GM18517 (cell line): ENCODE data around the gene BEST1.
"Not testable (repeated sequence)": the region's sequence is repeated elsewhere in the genome, so short reads cannot be mapped to it uniquely, and the experiment has no call there.

ENCODE experiments used
- ATAC-seq: cut with Tn5 transposase; IDR thresholded peaks from one replicate; pipeline ENCODE4 v1.9.1; 2021; ENCODE audit warnings: mild to moderate bottlenecking, moderate library complexity; ENCODE audit not compliant: unreplicated experiment

The BEST1 gene

GRCh38 chr11:61975638-61976419 is 25.7 kb downstream of the BEST1 start:
- no peak for ATAC-seq

GRCh38 chr11:61976420-61976800 is 26.3 kb downstream of the BEST1 start:
- no peak for ATAC-seq

- ATAC-seq = no peak
Measured at GRCh38 chr11:61976813-61977475, 26.8 kb downstream of the BEST1 start.

GRCh38 chr11:61978703-61979661 is 28.8 kb downstream of the BEST1 start:
- no peak for ATAC-seq

GRCh38 chr11:61980783-61981541 is 30.8 kb downstream of the BEST1 start:
- ATAC-seq = no peak

GRCh38 chr11:61983419-61983818 is 33.3 kb downstream of the BEST1 start:
- ATAC-seq = no peak

- no peak for ATAC-seq
Measured at GRCh38 chr11:61985869-61986268, 35.7 kb downstream of the BEST1 start.

GRCh38 chr11:61994981-61995380 is 44.8 kb downstream of the BEST1 start:
- ATAC-seq = no peak

GRCh38 chr11:61996933-61997332 is 46.8 kb downstream of the BEST1 start:
- ATAC-seq = no peak

GRCh38 chr11:61999141-61999975 is 49.2 kb downstream of the BEST1 start:
- no peak for ATAC-seq

GRCh38 chr11:62000539-62001446 is 50.6 kb downstream of the BEST1 start:
- ATAC-seq = no peak

- no peak for ATAC-seq
Measured at GRCh38 chr11:62001450-62002191, 51.5 kb downstream of the BEST1 start.

GRCh38 chr11:62002283-62002682 is 52.1 kb downstream of the BEST1 start:
- ATAC-seq = not testable (repeated sequence)

GRCh38 chr11:62004473-62004872 is 54.3 kb downstream of the BEST1 start:
- no peak for ATAC-seq

- no peak for ATAC-seq
Measured at GRCh38 chr11:62008193-62008592, 58.0 kb downstream of the BEST1 start.

GRCh38 chr11:62010935-62011528 is 60.9 kb downstream of the BEST1 start:
- no peak for ATAC-seq

GRCh38 chr11:62011881-62012280 is 61.7 kb downstream of the BEST1 start:
- ATAC-seq = no peak

GRCh38 chr11:62012451-62012831 is 62.3 kb downstream of the BEST1 start:
- ATAC-seq = no peak
